AG10803 (cell line): ENCODE results near the gene FILIP1.

Source experiments
- DNase-seq: peaks from one replicate; pipeline ENCODE4 v3.0.0; 2010; ENCODE audit warnings: low read depth
- H3K4me3 ChIP-seq: 2 replicates; pipeline ENCODE4 v1.5.1; 2011; ENCODE audit warnings: mild to moderate bottlenecking, low read length, control low read depth
- CTCF ChIP-seq: conservative IDR thresholded peaks from 2 replicates; pipeline ENCODE4 v1.5.1; 2011; ENCODE audit warnings: mild to moderate bottlenecking, low read length, control low read depth, inconsistent platforms

FILIP1 gene

GRCh38 chr6:75345413-75345812, 148.2 kb downstream of the FILIP1 start:
- no peak for TF ChIP-seq CTCF
- H3K4me3 ChIP-seq = no peak overlapping the region
- DNase-seq = no peak

- H3K4me3 ChIP-seq = no peak overlapping the region
- TF ChIP-seq CTCF = no peak
- DNase-seq = no peak
Observed at GRCh38 chr6:75344455-75344854, 149.1 kb downstream of the FILIP1 start.

- no peak for DNase-seq
- no peak overlapping the region for H3K4me3 ChIP-seq
- TF ChIP-seq CTCF = no peak
Observed at GRCh38 chr6:75344021-75344420, 149.6 kb downstream of the FILIP1 start.

GRCh38 chr6:75337835-75338580, 155.6 kb downstream of the FILIP1 start:
- no peak for TF ChIP-seq CTCF
- no peak overlapping the region for H3K4me3 ChIP-seq
- no peak for DNase-seq

- peak; percentile 76 for DNase-seq
- H3K4me3 ChIP-seq = no peak overlapping the region
- no peak for TF ChIP-seq CTCF
Observed at GRCh38 chr6:75334266-75335040, 159.1 kb downstream of the FILIP1 start.

GRCh38 chr6:75333676-75334200, 159.9 kb downstream of the FILIP1 start:
- no peak for TF ChIP-seq CTCF
- DNase-seq = no peak
- no peak overlapping the region for H3K4me3 ChIP-seq

DNA sequence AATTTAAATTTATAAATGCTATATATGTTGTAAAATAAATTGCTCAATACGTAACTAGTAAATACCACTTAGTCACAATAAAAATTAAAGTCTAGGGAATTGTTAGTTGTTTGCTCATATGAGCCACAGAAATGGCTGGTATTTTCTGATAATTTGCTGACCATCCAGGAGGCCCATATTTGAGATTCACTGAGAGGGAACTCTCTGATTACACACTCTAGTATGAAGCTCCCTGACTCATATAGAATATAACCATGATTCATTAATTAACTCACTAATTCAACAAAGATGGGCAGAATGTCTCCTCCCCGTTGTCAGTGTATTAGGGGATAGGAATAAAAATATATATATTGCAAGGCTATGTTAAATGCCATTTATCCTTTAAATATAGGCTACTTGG, 162.4 kb downstream of the FILIP1 start:
- no peak for TF ChIP-seq CTCF
- H3K4me3 ChIP-seq = no peak overlapping the region
- DNase-seq = peak; percentile 77
